Glomerular endothelial cell (primary cell): Measurements from ENCODE around the gene TRPC4. TPM values are rescaled to one million over a fixed set of nuclear protein-coding genes. Genes with fewer than 3 reads are reported as not detected.
"Not testable (repeated sequence)": the region's sequence is repeated elsewhere in the genome, so short reads cannot be mapped to it uniquely, and the experiment has no call there.

Experiments
- DNase-seq: peaks from one replicate; pipeline ENCODE4 v3.0.0-alpha.2; 2011; ENCODE audit warnings: low read depth, low spot score; ENCODE audit errors: extremely low read depth
- total RNA-seq: library from RNA; depleted of rRNA; stranded (reverse); fragments of >200 nt; gene quantifications from 2 replicates; pipeline ENCODE4 v1.2.3, GENCODE V29; 2015

Gene TRPC4
- total RNA-seq, 1 donor from 2014 or later = 6.3 TPM

DNA sequence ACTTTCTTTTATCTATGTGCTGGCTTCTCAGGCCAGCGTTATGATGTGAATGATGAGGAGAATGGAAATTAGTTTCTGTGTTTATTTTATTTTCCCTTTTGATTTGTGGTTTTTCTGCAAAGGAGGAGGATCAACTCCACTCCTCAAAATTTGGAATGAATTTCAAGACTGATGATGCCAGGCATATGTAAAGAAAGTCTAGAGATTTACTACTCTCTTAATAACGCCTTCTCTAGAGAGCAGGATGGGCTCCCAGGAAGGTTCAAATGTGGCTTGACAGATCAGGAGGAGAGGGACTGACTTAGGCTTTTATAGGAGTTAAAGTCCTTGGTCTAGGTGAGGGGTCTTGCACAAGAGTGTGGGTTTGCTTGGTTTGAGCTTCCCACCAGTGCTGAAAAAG is 255.9 kb downstream of the TRPC4 start:
- DNase-seq = no peak

DNA sequence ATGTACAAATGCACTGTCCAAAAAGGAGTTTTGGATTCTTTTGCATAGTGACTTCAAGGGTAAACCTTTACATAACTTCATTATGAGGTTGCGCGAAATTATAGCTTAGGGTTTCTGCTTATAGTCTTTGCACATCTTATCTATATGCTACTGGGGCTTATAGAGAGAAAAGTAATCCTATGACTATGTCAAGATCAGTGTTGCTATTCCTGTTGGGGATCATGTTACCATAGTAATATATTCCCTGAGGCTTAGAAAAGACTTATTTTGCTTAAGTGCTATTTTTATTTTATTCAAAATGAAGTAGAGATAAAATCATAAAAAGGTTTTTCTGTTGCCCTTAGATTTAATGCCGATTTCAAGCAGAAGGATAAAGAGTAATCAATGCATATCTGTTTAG is 256.3 kb downstream of the TRPC4 start:
- no peak for DNase-seq

DNA sequence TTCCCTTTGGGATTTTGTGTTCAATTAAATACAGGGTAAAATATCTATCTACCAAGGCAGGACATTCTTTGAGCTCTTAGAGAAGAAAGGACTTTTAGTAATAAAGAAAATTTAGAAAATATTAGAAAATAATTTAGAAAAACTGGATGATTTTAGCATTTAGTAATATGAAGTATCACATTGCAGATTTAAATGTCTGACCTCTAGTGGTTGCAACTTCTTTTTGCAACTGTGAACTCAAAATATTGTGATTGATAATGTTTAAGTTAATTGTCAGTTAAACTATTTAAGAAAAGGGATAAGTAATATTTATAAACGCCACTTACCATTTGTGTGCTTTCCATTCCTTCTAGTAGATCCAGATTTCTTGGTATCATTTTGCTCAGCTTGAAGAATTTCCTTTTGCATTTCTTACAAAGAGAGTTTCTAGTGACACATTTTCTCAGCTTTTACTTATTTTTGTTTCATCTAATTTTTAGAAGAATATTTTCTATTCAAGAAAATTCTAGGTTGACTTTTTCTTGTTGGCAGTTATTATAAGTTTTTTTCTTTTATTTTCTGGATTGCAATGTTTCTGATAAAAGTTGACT is 260.7 kb downstream of the TRPC4 start:
- no peak for DNase-seq

DNA sequence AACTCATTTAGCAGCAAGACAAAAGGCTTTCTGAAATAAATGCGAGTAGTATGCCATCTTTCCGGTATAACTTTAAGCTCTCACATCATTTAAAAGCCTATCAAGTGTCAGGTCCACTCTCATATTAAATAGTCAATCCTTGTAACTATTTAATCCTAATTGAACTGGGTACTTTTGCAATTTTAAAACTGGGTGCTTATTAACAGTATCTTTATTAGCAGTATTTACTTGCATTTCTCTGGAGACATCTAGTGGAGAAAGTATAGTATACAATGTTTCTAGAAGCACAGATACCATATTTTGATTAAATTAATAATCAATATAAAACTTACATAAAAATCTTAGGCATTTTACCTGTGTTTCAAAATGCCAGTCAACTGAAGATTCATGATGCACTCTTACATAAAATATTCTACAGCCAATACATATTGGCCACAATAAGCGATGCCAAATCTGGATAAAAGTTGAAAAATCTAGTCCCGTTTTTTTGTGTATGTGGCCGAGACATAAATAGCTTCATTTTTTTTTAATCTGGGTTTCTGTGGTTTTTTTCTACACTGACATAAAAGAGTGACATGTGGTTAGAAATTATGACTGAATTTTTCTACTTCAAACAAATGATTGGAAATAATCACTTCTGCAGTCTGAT is 266.7 kb downstream of the TRPC4 start:
- DNase-seq = no peak

DNA sequence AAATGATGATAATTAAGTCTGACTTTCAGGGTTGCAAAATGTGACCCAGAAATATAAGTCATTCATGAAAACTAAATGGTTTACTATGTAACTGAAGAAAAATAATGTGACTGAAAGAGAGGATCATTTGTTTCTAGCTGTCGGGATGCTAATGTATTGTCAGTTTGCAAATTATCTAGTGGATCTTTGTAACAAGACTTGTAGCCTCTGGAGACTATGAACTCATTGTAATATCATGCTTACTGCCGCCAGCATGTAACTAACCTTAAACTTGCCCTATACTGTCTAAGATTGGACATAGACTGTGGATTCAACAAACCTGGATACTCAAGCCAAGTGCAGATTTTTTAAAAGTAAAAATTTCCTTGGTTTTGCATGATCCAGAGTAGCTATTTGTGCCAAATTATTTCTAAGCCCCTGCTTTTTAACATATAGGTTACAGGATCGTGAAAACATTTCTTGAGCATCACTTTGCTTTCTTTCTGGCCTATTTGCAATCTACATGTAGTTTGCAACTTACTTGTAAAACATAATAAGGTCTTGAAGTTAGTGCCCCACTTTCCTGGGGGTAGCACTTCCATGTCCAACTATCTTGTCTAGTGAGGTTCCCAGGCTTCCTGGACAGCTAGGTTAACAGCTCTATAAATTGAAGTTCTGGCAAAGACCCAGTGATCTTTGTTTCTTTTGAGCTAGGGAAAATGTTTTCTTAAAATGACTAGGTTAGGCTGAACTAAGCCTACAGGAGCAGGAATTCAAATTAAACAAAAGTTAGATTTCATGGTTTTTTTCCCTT is 267.7 kb downstream of the TRPC4 start:
- no peak for DNase-seq

- DNase-seq = no peak
These were observed 270.1 kb downstream of the TRPC4 start for GRCh38 chr13:37599519-37599918.

- no peak for DNase-seq
These were observed 271.0 kb downstream of the TRPC4 start, which contains the start of gene POSTN for GRCh38 chr13:37598597-37598996. Gene POSTN (minus strand): TSS chr13:37598768. CDS start chr13:37598726, 42 bp downstream.

DNA sequence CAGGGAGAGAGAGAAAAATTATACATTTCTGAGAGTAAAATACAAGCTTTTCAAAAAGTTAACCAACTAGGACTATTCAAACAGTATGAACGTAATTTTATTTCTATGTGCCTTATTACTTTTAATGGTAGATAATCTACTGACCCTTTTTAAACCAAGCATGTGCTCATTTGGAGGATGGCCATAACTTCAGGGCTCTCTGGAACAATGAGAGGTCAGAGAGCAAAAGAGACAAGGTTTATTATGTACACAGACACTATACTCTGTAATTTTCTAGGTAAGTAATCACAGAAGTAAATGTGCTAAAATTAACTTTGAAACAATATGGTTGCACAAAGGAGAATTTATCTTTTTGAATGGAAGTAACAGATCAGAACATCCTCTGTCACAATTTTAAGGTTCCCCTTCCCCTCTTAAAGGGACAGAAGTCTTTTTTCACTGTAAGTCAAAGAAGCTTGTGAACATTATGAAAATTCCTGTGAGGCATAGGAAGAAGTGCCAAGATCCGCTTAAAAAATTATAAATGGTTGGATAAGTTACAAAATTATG is 272.0 kb downstream of the TRPC4 start:
- DNase-seq = no peak

DNA sequence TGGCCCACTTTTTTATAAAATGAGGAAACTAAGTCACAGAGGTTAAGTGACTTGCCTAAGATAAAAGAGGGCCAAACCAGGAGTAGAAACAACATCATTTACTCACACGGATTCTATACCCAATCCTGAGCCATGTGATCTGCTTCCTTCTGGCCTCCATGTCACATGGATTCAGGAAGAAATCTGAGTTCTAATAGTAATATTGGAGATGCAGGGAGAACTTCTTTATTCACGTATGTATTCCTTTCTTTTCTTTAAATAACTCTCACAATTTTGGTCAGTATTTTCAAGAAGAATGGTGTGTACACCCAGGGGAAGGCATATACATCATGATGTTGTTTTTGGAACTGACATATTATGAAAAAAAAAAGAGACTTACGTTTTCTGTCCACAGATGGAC is 272.8 kb downstream of the TRPC4 start:
- no peak for DNase-seq

GRCh38 chr13:37595162-37595561 is 274.4 kb downstream of the TRPC4 start:
- DNase-seq = no peak

GRCh38 chr13:37594550-37594949 is 275.0 kb downstream of the TRPC4 start:
- no peak for DNase-seq

- DNase-seq = not testable (repeated sequence)
These were observed 280.2 kb downstream of the TRPC4 start for GRCh38 chr13:37589381-37589780.

GRCh38 chr13:37587236-37587635 is 282.3 kb downstream of the TRPC4 start:
- no peak for DNase-seq
